GM21825 (cell line): Measurements from ENCODE around the gene HSD11B1.

Experiments used
- ATAC-seq: cut with Tn5 transposase; IDR thresholded peaks from one replicate; pipeline ENCODE4 v1.9.1; 2021; ENCODE audit warnings: mild to moderate bottlenecking, moderate library complexity; ENCODE audit not compliant: unreplicated experiment

The HSD11B1 gene

DNA sequence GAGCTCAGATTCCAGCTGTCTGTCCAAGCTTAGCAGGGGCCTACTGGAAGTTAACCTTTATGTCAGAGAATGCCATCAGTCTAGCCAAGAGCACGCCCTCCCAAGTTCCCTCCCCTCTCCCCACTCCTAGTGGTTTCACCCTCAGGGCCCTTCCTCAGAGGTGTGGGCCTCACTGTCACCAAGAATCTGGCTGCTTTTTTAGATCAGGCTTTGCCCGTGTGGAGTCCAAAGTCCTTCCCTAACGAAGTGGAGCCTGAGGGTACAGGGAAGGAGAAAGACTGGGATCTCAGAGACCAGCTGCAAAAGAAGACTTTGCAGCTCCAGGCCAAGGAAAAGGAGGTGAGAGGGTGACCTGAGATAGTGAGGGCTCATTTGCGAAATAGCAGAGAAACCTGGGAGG, 75.6 kb downstream of the HSD11B1 start:
- ATAC-seq: no peak

DNA sequence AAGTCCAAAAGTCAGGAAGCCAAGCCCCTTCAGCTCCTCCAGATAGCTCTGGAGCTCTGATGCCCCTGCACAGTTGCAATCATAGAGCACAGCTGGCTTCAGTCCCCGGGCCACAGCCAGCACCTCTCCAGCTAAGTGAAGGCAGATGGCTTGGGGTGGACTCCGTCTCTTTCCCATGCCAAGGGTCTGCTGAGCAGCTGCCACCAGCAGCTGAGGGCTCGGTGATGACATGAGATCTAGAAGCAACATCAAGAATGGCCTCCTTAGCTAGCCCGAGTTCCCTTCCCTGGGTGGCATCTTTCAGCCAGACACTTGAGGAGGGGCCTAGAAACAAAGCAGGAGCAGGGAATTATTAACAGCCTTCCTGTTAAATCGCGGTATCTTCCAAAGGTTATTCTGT, 78.7 kb downstream of the HSD11B1 start:
- no peak for ATAC-seq
